CD14-positive monocyte (primary cell): ENCODE results near the gene STK33. TPM values are rescaled to one million over a fixed set of nuclear protein-coding genes. Genes with fewer than 3 reads are reported as not detected.
A peak's percentile ranks its signal among the peaks of the same experiment; 100 is the strongest.

Source experiments
- DNase-seq, 3 donors: peaks; one replicate each; pipeline ENCODE4 v3.0.0-alpha.2; 2011 to 2022
- H2AFZ ChIP-seq: 2 replicates; pipeline ENCODE4 v1.6.0; 2012; ENCODE audit warnings: mild to moderate bottlenecking, low read depth, low read length, inconsistent platforms; ENCODE audit not compliant: insufficient read depth, poor library complexity, severe bottlenecking
- H3K27ac ChIP-seq, 2 donors: 1 replicate in 1 of 2; 2 replicates in 1 of 2; pipeline ENCODE4 v1.5.1; 2012 to 2013; ENCODE audit warnings: low read length in 2 of 2, control low read depth in 1 of 2, inconsistent platforms in 1 of 2, low read depth in 1 of 2, mild to moderate bottlenecking in 1 of 2
- H3K27me3 ChIP-seq, 2 donors: one replicate each; pipeline versions ENCODE4 v1.6.0 to v1.6.1; 2011 to 2013; ENCODE audit warnings: low read length in 2 of 2; ENCODE audit not compliant: control insufficient read depth in 2 of 2, insufficient read depth in 2 of 2
- H3K36me3 ChIP-seq, 2 donors: replicated peaks in 1 of 2; 1 replicate in 1 of 2; 2 replicates in 1 of 2; pipeline versions ENCODE4 v1.5.1 to v1.6.1; 2012 to 2013; ENCODE audit warnings: low read length in 2 of 2, control low read depth in 1 of 2, inconsistent platforms in 1 of 2, mild to moderate bottlenecking in 1 of 2; ENCODE audit not compliant: insufficient read depth in 2 of 2, control insufficient read depth in 1 of 2
- H3K4me1 ChIP-seq, 2 donors: 1 replicate in 1 of 2; 2 replicates in 1 of 2; pipeline versions ENCODE4 v1.5.1 to v1.6.1; 2012 to 2013; ENCODE audit warnings: low read length in 2 of 2, control low read depth in 1 of 2, inconsistent platforms in 1 of 2, mild to moderate bottlenecking in 1 of 2, moderate library complexity in 1 of 2; ENCODE audit not compliant: insufficient read depth in 2 of 2, control insufficient read depth in 1 of 2
- H3K4me2 ChIP-seq: replicated peaks from 2 replicates; pipeline ENCODE3; 2012; ENCODE audit warnings: low read length, moderate library complexity, mild to moderate bottlenecking; ENCODE audit not compliant: poor library complexity, severe bottlenecking; ENCODE audit errors: extremely low read depth
- H3K4me3 ChIP-seq, 3 experiments: fragments of 200-600 bp in 1 of 3; sonication (generic) in 1 of 3; replicated peaks in 1 of 3; 1 replicate in 2 of 3; 2 replicates in 1 of 3; pipeline ENCODE4 v1.5.1; 2011 to 2013; ENCODE audit warnings: low read length in 3 of 3, mild to moderate bottlenecking in 3 of 3, control low read depth in 2 of 3, low read depth in 2 of 3, inconsistent platforms in 1 of 3, moderate library complexity in 1 of 3
- H3K79me2 ChIP-seq: 2 replicates; pipeline ENCODE4 v1.6.0; 2012; ENCODE audit warnings: mild to moderate bottlenecking, control low read depth, inconsistent platforms, low read length, moderate library complexity; ENCODE audit not compliant: insufficient read depth
- H3K9ac ChIP-seq: 2 replicates; pipeline ENCODE4 v1.6.0; 2017; ENCODE audit warnings: low read length, mild to moderate bottlenecking; ENCODE audit not compliant: insufficient read depth, poor library complexity, severe bottlenecking
- H3K9me3 ChIP-seq, 2 donors: replicated peaks in 1 of 2; 1 replicate in 1 of 2; 2 replicates in 1 of 2; pipeline versions ENCODE4 v1.5.1 to v1.6.1; 2012 to 2013; ENCODE audit warnings: low read length in 2 of 2, control low read depth in 1 of 2; ENCODE audit not compliant: control insufficient read depth in 1 of 2, insufficient read depth in 1 of 2
- H4K20me1 ChIP-seq: 2 replicates; pipeline ENCODE4 v1.6.0; 2012; ENCODE audit warnings: mild to moderate bottlenecking, low read length, control low read depth, moderate library complexity; ENCODE audit not compliant: insufficient read depth
- H3K27ac Mint-ChIP-seq, 7 donors: one replicate each; pipeline ENCODE4 v1.8.0; 2020; ENCODE audit warnings: mild to moderate bottlenecking in 7 of 7, mixed read lengths in 7 of 7, moderate library complexity in 6 of 7, inconsistent platforms in 2 of 7
- H3K27me3 Mint-ChIP-seq, 3 donors: one replicate each; pipeline ENCODE4 v1.8.0; 2021 to 2022; ENCODE audit warnings: low read depth in 3 of 3, mild to moderate bottlenecking in 3 of 3, mixed read lengths in 3 of 3, moderate library complexity in 3 of 3, inconsistent platforms in 1 of 3
- H3K36me3 Mint-ChIP-seq, 2 donors: one replicate each; pipeline ENCODE4 v1.8.0; 2020; ENCODE audit warnings: mixed read lengths in 2 of 2, inconsistent platforms in 1 of 2, mild to moderate bottlenecking in 1 of 2
- H3K4me1 Mint-ChIP-seq: one replicate; pipeline ENCODE4 v1.8.0; 2020; ENCODE audit warnings: mild to moderate bottlenecking, mixed read lengths
- H3K4me3 Mint-ChIP-seq, 2 donors: one replicate each; pipeline ENCODE4 v1.8.0; 2020; ENCODE audit warnings: mild to moderate bottlenecking in 2 of 2, mixed read lengths in 2 of 2, moderate library complexity in 1 of 2
- H3K9me3 Mint-ChIP-seq, 7 donors: one replicate each; pipeline ENCODE4 v1.8.0; 2020 to 2022; ENCODE audit warnings: mixed read lengths in 7 of 7, mild to moderate bottlenecking in 6 of 7, moderate library complexity in 6 of 7, inconsistent platforms in 2 of 7
- WGBS: methylation state at CpG from one replicate; pipeline ENCODE4 v1.1.5; 2013; ENCODE audit warnings: missing lambda C conversion rate; ENCODE audit not compliant: insufficient coverage; 5-methylcytosine and 5-hydroxymethylcytosine counted together
- intact Hi-C, 2 donors: fragments of 100-400 bp; cut with micrococcal nuclease; formaldehyde crosslinking; loops; one replicate each; pipeline versions ENCODE4 v1.15.0 to v1.15.1; 2023
- polyA plus RNA-seq, 3 donors: library from polyadenylated mRNA; depleted of rRNA in 1 of 3; unstranded in 2 of 3; stranded (reverse) in 1 of 3; fragments of 300-500 nt in 2 of 3; fragments of >200 nt in 1 of 3; fragmentation: Illumina TruSeq in 2 of 3; gene quantifications; 1 replicate in 2 of 3; 2 replicates in 1 of 3; pipeline ENCODE4 v1.2.3, GENCODE V29; 2012 to 2021
- TF ChIP-seq, protein P1 (sequence below): fragments of 200-600 bp; IDR thresholded peaks from one replicate; pipeline ENCODE4 v1.8.0; 2022; ENCODE audit warnings: antibody characterized with exemption, mild to moderate bottlenecking

The STK33 gene
- polyA plus RNA-seq, 3 donors, result not detected

DNA sequence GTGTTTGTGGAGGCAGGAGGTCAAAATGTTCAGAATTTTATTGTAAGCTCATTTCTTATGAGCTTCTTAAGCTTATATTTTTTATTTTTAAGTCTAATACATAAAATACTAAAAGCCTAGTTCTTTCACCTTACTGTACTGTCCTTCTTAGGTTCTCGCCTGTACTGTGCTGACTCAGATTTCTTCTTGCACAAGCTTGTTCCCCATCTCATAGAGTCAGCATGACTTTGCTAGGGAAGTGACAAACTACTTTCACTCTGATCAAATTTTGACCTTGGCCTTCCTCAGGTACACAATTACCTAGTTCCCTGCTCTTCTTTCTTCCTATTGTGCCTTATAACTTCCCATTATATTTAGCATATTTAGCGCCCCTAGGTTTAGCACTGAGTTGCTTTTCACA lies 81.5 kb downstream of the STK33 start:
- Histone ChIP-seq H3K9me3 (peaks cover 5 to 10% of the 10 kb centered on the region in 2 donors), H3K27ac (no peak overlapping the region), H3K4me3 (no peak overlapping the region), H3K4me2 (no peak overlapping the region), H3K27me3 (no peaks in the 10 kb centered on the region), H3K9ac (no peak overlapping the region), H3K36me3 (no peaks in the 10 kb centered on the region), H3K4me1 (no peaks in the 10 kb centered on the region), H3K79me2 (no peaks in the 10 kb centered on the region), H2AFZ (no peak overlapping the region), H4K20me1 (no peaks in the 10 kb centered on the region)
- intact Hi-C loops, result no loop called here
- Mint-ChIP-seq H3K9me3 (peaks cover 9 to 32% (median 16%) of the 10 kb centered on the region in 7 donors), H3K4me3 (no peak overlapping the region), H3K27me3 (peaks cover 0 to 2% (median 0%) of the 10 kb centered on the region in 3 donors), H3K36me3 (no peaks in the 10 kb centered on the region), H3K4me1 (peaks cover 5% of the 10 kb centered on the region), H3K27ac (no peak overlapping the region)
- peak; percentile 6 to 50 (median 21) for DNase-seq
- 44% methylated on average over 1 of the region's 2 CpGs for WGBS
- TF ChIP-seq, protein P1, sequence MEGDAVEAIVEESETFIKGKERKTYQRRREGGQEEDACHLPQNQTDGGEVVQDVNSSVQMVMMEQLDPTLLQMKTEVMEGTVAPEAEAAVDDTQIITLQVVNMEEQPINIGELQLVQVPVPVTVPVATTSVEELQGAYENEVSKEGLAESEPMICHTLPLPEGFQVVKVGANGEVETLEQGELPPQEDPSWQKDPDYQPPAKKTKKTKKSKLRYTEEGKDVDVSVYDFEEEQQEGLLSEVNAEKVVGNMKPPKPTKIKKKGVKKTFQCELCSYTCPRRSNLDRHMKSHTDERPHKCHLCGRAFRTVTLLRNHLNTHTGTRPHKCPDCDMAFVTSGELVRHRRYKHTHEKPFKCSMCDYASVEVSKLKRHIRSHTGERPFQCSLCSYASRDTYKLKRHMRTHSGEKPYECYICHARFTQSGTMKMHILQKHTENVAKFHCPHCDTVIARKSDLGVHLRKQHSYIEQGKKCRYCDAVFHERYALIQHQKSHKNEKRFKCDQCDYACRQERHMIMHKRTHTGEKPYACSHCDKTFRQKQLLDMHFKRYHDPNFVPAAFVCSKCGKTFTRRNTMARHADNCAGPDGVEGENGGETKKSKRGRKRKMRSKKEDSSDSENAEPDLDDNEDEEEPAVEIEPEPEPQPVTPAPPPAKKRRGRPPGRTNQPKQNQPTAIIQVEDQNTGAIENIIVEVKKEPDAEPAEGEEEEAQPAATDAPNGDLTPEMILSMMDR, result no peak

DNA sequence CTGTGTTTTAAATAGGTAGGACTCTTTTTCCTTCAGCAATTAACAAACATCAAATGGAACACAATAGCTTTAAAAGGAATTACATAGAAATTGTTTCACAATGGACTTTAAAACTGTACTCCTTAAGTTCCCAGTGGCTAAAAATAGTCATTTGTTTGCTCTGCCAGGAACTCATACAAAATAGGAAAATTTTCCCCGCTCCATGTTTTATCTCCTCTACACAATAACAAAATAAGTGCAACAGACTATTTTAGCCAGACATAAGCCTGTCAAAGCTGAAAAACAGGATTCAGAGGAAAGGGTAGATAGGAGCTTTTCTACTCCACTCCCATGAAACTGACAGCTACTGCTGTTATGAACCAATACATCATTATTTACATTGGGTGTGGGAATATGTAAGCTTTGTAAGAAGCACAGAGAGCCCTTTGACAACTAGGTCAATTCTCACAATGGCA lies 90.1 kb downstream of the STK33 start:
- intact Hi-C loops, result no loop called here
- no peak overlapping the region for H3K27ac Mint-ChIP-seq
- no peaks in the 10 kb centered on the region for H3K9me3 ChIP-seq

More for the DNA sequence above, 90.1 kb downstream of the STK33 start:
- Mint-ChIP-seq H3K27me3 (no peaks in the 10 kb centered on the region), H3K36me3 (no peaks in the 10 kb centered on the region), H3K4me1 (no peaks in the 10 kb centered on the region), H3K4me3 (no peak overlapping the region), H3K9me3 (peaks cover 0 to 4% (median 2%) of the 10 kb centered on the region in 7 donors)
- Histone ChIP-seq H2AFZ (no peak overlapping the region), H3K36me3 (no peaks in the 10 kb centered on the region), H3K27me3 (no peaks in the 10 kb centered on the region), H3K4me1 (no peaks in the 10 kb centered on the region), H3K4me2 (no peak overlapping the region), H3K4me3 (no peak overlapping the region), H3K9ac (no peak overlapping the region), H3K79me2 (no peaks in the 10 kb centered on the region), H3K27ac (no peak overlapping the region), H4K20me1 (no peaks in the 10 kb centered on the region)
- TF ChIP-seq, protein P1, result no peak
- no peak for DNase-seq
- WGBS, result no CpG with 5 or more reads among the region's 1 CpG
